K562 (cell line): ENCODE measurements around the gene ABLIM1. TPM values are rescaled to one million over a fixed set of nuclear protein-coding genes. Genes with fewer than 3 reads are reported as not detected.

Experiments used
- ATAC-seq: fragments of 200-7000 bp; cut with Tn5 transposase; 3 replicates; pipeline ENCODE4 v1.9.1; 2020; ENCODE audit warnings: moderate library complexity
- BruUV-seq: library from RNA; stranded (reverse); fragments of 400-500 nt; replicated peaks from 2 replicates; lab custom pipeline; 2021; lab: Mats Ljungman, UMichigan
- CTCF ChIA-PET: fragments of 300-600 bp; formaldehyde crosslinking; extraction: SDS; loops from one replicate; lab custom pipeline; 2021; ENCODE audit warnings: low intra/inter-chr PET ratio; lab: Yijun Ruan, JAX
- POLR2A ChIA-PET: fragments of 300-600, 350-650 bp; sonication (Branson Sonifier 250); formaldehyde crosslinking; extraction: SDS; loops from one replicate; lab custom pipeline; 2021; ENCODE audit warnings: antibody characterized with exemption, inconsistent platforms; lab: Yijun Ruan, JAX
- DNase-seq, 4 experiments: peaks; one replicate each; pipeline versions ENCODE4 v3.0.0 to v3.0.0-alpha.2; 2011 to 2018; ENCODE audit warnings: low spot score in 3 of 4, mixed read lengths in 3 of 4; ENCODE audit errors: extremely low read depth in 1 of 4
- FAIRE-seq: peaks from 2 replicates; lab custom pipeline; 2011; peaks lifted over from hg19 to GRCh38; lab: Jason Lieb, UNC
- H2AFZ ChIP-seq: 2 replicates; pipeline ENCODE4 v1.6.0; 2011; ENCODE audit warnings: low read depth, low read length, control low read depth, inconsistent platforms
- H3K27ac ChIP-seq: fragments of 200-600 bp; 3 replicates; pipeline ENCODE4 v1.8.0; 2011; ENCODE audit warnings: low read depth, mild to moderate bottlenecking, control low read depth, inconsistent platforms, low read length, moderate library complexity, mixed read lengths; ENCODE audit errors: extremely low read depth
- H3K27me3 ChIP-seq, 2 experiments: fragments of 300-600 bp in 1 of 2; 2 replicates in 1 of 2; 3 replicates in 1 of 2; pipeline versions ENCODE4 v1.6.0 to v1.8.0; 2011; ENCODE audit warnings: inconsistent platforms in 2 of 2, low read length in 2 of 2, mild to moderate bottlenecking in 1 of 2, mixed read lengths in 1 of 2, moderate library complexity in 1 of 2; ENCODE audit not compliant: control insufficient read depth in 2 of 2, insufficient read depth in 2 of 2
- H3K36me3 ChIP-seq: fragments of 300-600 bp; 3 replicates; pipeline ENCODE4 v1.8.0; 2011; ENCODE audit warnings: mild to moderate bottlenecking, low read length, inconsistent platforms; ENCODE audit not compliant: control insufficient read depth, insufficient read depth
- H3K4me1 ChIP-seq, 2 experiments: fragments of 200-600 bp in 1 of 2; replicated peaks in 1 of 2; 2 replicates in 1 of 2; 3 replicates in 1 of 2; pipeline versions ENCODE4 v1.5.1 to v1.8.0; 2011; ENCODE audit warnings: inconsistent platforms in 2 of 2, low read length in 2 of 2, mild to moderate bottlenecking in 1 of 2, mixed read lengths in 1 of 2, moderate library complexity in 1 of 2; ENCODE audit not compliant: control insufficient read depth in 2 of 2, insufficient read depth in 2 of 2
- H3K4me2 ChIP-seq: 2 replicates; pipeline ENCODE4 v1.6.1; 2011; ENCODE audit warnings: low read length, control low read depth, inconsistent platforms, mixed read lengths; ENCODE audit not compliant: insufficient read depth
- H3K4me3 ChIP-seq: fragments of 200-600 bp; sonication (generic), shearing (Covaris generic); 2 replicates; pipeline ENCODE4 v1.5.1; 2016; ENCODE audit warnings: control low read depth, inconsistent platforms
- H3K79me2 ChIP-seq: fragments of 200-600 bp; 3 replicates; pipeline ENCODE4 v1.8.0; 2011; ENCODE audit warnings: low read length, inconsistent platforms; ENCODE audit not compliant: control insufficient read depth, insufficient read depth
- H3K9ac ChIP-seq, 2 experiments: 2 replicates each; pipeline versions ENCODE4 v1.6.0 to v1.6.1; 2011; ENCODE audit warnings: low read depth in 2 of 2, low read length in 2 of 2, control low read depth in 1 of 2, inconsistent platforms in 1 of 2, mild to moderate bottlenecking in 1 of 2, mixed read lengths in 1 of 2; ENCODE audit not compliant: insufficient read depth in 1 of 2
- H3K9me1 ChIP-seq: one replicate; pipeline ENCODE4 v1.6.0; 2011; ENCODE audit warnings: inconsistent platforms, mild to moderate bottlenecking, low read length, moderate library complexity; ENCODE audit not compliant: control insufficient read depth, insufficient read depth
- H3K9me3 ChIP-seq: replicated peaks from 2 replicates; pipeline ENCODE4 v1.5.1; 2011; ENCODE audit warnings: low read depth, low read length, inconsistent platforms; ENCODE audit not compliant: control insufficient read depth, insufficient read depth
- H4K20me1 ChIP-seq: replicated peaks from 2 replicates; pipeline ENCODE4 v1.6.1; 2011; ENCODE audit warnings: low read length, inconsistent platforms, mixed read lengths; ENCODE audit not compliant: control insufficient read depth, insufficient read depth
- EHMT2 ChIP-seq: fragments of 450-650 bp; IDR thresholded peaks from 2 replicates; pipeline ENCODE4 v1.6.1; 2018; ENCODE audit warnings: antibody characterized with exemption
- ETV1 ChIP-seq: fragments of 450-650 bp; conservative IDR thresholded peaks from 2 replicates; pipeline ENCODE4 v1.6.1; 2016; ENCODE audit warnings: missing genetic modification characterization, control low read depth, low read depth, missing compliant biosample characterization
- JUN ChIP-seq, 2 experiments: sonication (generic) in 1 of 2; formaldehyde crosslinking in 1 of 2; IDR thresholded peaks; 2 replicates each; pipeline versions ENCODE4 v1.6.1 to v1.8.0; 2012 to 2022; ENCODE audit warnings: borderline replicate concordance in 2 of 2, mild to moderate bottlenecking in 2 of 2, improper control_type of control experiment in 1 of 2, low read depth in 1 of 2, low read length in 1 of 2, missing genetic modification reagents in 1 of 2
- NR3C1 ChIP-seq: sonication (generic); formaldehyde crosslinking; IDR thresholded peaks from 2 replicates; pipeline ENCODE4 v1.8.1; 2022; ENCODE audit warnings: missing genetic modification reagents
- SMARCA4 ChIP-seq: fragments of 450-650 bp; IDR thresholded peaks from 2 replicates; pipeline ENCODE4 v1.6.1; 2016
- SRSF3 ChIP-seq: fragments of 200-400 bp; formaldehyde crosslinking; IDR thresholded peaks from 2 replicates; pipeline ENCODE4 v1.6.1; 2016; ENCODE audit warnings: mild to moderate bottlenecking, low read length, moderate library complexity; ENCODE audit not compliant: insufficient read depth
- TCF7L2 ChIP-seq: fragments of 150-350 bp; IDR thresholded peaks from 2 replicates; pipeline ENCODE4 v1.6.1; 2016; ENCODE audit warnings: low read depth, mild to moderate bottlenecking, low read length, moderate library complexity
- ZNF174 ChIP-seq: fragments of 250-450 bp; sonication (Bioruptor Pico); IDR thresholded peaks from 2 replicates; pipeline ENCODE4 v1.4.0; 2020; ENCODE audit warnings: mild to moderate bottlenecking
- WGBS: fragments of 100-300 bp; shearing (Covaris generic); methylation state at CpG from one replicate; pipeline ENCODE4 v1.1.6; 2016; ENCODE audit warnings: low coverage, mixed read lengths; ENCODE audit not compliant: insufficient coverage; ENCODE audit errors: missing lambda C conversion rate; 5-methylcytosine and 5-hydroxymethylcytosine counted together
- in situ Hi-C: fragments of 300-500 bp; cut with MboI; formaldehyde crosslinking; loops from 4 replicates; pipeline ENCODE4 v1.15.0; 2018; ENCODE audit warnings: inconsistent platforms, mixed read lengths
- intact Hi-C: fragments of 100-400 bp; cut with micrococcal nuclease; formaldehyde crosslinking; loops from 2 replicates; pipeline ENCODE4 v1.14.2; 2022
- polyA plus RNA-seq, 8 experiments: library from polyadenylated mRNA; depleted of rRNA in 4 of 8; stranded (reverse) in 5 of 8; unstranded in 3 of 8; fragments of >200 nt; fragmentation: Nextera tagmentation in 2 of 8; fragmentation: Illumina TruSeq in 1 of 8; extraction: Ambion mirVana in 2 of 8; extraction: Trizol in 1 of 8; gene quantifications; 2 replicates each; pipeline versions ENCODE4 v1.2.1 to v1.2.3, GENCODE V29; 2011 to 2014; ENCODE audit warnings: inconsistent platforms in 1 of 8, missing spikeins in 1 of 8
- total RNA-seq, 7 experiments: library from RNA; depleted of rRNA in 6 of 7; stranded (reverse); fragments of >200 nt in 6 of 7; fragmentation: Illumina TruSeq in 2 of 7; extraction: Trizol in 2 of 7; gene quantifications; 2 replicates each; pipeline versions ENCODE4 v1.2.1 to v1.2.3, GENCODE V29; 2011 to 2021; ENCODE audit warnings: low replicate concordance in 1 of 7
- TF ChIP-seq, protein P1 (sequence below): sonication (generic); formaldehyde crosslinking; IDR thresholded peaks from 2 replicates; pipeline ENCODE4 v1.5.0; 2020; ENCODE audit warnings: missing genetic modification reagents
- TF ChIP-seq, protein P2 (sequence below): fragments of 250-450 bp; sonication (Bioruptor Pico); IDR thresholded peaks from 2 replicates; pipeline ENCODE4 v1.5.0; 2020; ENCODE audit warnings: mild to moderate bottlenecking
- TF ChIP-seq, protein P3 (sequence below): fragments of 450-650 bp; IDR thresholded peaks from 2 replicates; pipeline ENCODE4 v1.6.1; 2016; ENCODE audit warnings: missing biosample characterization, missing genetic modification characterization
- TF ChIP-seq, protein P4 (sequence below): fragments of 250-450 bp; sonication (Bioruptor Pico); IDR thresholded peaks from 2 replicates; pipeline ENCODE4 v1.5.0; 2021; ENCODE audit warnings: mild to moderate bottlenecking, moderate library complexity
- TF ChIP-seq, protein P5 (sequence below): fragments of 200-400 bp; formaldehyde crosslinking; IDR thresholded peaks from 2 replicates; pipeline ENCODE4 v1.6.1; 2017; ENCODE audit warnings: mild to moderate bottlenecking, low read depth, low read length, moderate library complexity

The ABLIM1 gene
- total and polyA plus RNA-seq, 9 of the 15 experiments (the other 6 are each of a cell fraction or from before 2014, with no cell fraction given) = 0.07 to 0.49 (median 0.14) TPM; not detected in 6

DNA sequence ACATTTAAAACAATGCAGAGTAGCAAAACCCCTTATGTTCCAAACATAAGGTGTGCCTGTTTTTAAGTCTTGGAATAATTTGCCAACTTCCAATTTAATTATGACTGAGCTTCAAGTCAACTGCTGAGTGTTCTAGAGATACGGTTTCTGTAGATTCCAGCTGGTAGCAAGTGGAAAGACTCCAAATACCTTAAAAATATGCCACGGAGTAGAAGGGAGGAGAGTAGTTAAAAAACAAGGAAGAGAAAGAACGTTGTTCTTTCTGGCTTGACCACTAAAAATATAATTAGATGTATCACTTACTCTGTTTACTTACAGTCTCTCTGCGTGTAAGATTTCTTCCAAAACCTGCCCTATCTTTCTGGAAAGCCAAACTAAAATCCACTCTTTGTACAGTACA lies 24.5 kb upstream of the ABLIM1 start:
- no peaks in the 10 kb centered on the region for H4K20me1 ChIP-seq
- H3K36me3 ChIP-seq = no peaks in the 10 kb centered on the region
- no peaks in the 10 kb centered on the region for H3K79me2 ChIP-seq
- ATAC-seq = no peak
- no peak for DNase-seq
- H3K4me2 ChIP-seq = no peak overlapping the region
- no peak for FAIRE-seq
- H3K9me3 ChIP-seq = no peaks in the 10 kb centered on the region
- no peak overlapping the region for H3K4me3 ChIP-seq
- H3K27me3 ChIP-seq = no peaks in the 10 kb centered on the region
- H3K4me1 ChIP-seq = no peaks in the 10 kb centered on the region
- no peak overlapping the region for H3K9ac ChIP-seq
- POLR2A ChIA-PET = no interaction called here
- no peaks in the 10 kb centered on the region for H3K9me1 ChIP-seq
- intact Hi-C loops = no loop called here
- H2AFZ ChIP-seq = no peak overlapping the region
- in situ Hi-C loops = no loop called here
- TF ChIP-seq NR3C1 (CRISPR knock-in tag) (no peak), SMARCA4 (no peak), EHMT2 (no peak), ETV1 (tag) (no peak), ZNF174 (no peak), TCF7L2 (no peak), SRSF3 (no peak), JUN (IDR thresholded peaks at IDR 0.05; ENCODE audit: borderline replicate concordance, low read depth, low read length) (no peak), JUN (CRISPR knock-in tag; IDR thresholded peaks at IDR 0.05; ENCODE audit: borderline replicate concordance) (no peak)
- TF ChIP-seq, protein P1, sequence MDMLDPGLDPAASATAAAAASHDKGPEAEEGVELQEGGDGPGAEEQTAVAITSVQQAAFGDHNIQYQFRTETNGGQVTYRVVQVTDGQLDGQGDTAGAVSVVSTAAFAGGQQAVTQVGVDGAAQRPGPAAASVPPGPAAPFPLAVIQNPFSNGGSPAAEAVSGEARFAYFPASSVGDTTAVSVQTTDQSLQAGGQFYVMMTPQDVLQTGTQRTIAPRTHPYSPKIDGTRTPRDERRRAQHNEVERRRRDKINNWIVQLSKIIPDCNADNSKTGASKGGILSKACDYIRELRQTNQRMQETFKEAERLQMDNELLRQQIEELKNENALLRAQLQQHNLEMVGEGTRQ (CRISPR knock-in tag) = no peak
- TF ChIP-seq, protein P2, sequence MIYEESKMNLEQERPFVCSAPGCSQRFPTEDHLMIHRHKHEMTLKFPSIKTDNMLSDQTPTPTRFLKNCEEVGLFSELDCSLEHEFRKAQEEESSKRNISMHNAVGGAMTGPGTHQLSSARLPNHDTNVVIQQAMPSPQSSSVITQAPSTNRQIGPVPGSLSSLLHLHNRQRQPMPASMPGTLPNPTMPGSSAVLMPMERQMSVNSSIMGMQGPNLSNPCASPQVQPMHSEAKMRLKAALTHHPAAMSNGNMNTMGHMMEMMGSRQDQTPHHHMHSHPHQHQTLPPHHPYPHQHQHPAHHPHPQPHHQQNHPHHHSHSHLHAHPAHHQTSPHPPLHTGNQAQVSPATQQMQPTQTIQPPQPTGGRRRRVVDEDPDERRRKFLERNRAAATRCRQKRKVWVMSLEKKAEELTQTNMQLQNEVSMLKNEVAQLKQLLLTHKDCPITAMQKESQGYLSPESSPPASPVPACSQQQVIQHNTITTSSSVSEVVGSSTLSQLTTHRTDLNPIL (CRISPR knock-in tag) = no peak
- TF ChIP-seq, protein P3, sequence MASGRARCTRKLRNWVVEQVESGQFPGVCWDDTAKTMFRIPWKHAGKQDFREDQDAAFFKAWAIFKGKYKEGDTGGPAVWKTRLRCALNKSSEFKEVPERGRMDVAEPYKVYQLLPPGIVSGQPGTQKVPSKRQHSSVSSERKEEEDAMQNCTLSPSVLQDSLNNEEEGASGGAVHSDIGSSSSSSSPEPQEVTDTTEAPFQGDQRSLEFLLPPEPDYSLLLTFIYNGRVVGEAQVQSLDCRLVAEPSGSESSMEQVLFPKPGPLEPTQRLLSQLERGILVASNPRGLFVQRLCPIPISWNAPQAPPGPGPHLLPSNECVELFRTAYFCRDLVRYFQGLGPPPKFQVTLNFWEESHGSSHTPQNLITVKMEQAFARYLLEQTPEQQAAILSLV = no peak
- TF ChIP-seq, protein P4, sequence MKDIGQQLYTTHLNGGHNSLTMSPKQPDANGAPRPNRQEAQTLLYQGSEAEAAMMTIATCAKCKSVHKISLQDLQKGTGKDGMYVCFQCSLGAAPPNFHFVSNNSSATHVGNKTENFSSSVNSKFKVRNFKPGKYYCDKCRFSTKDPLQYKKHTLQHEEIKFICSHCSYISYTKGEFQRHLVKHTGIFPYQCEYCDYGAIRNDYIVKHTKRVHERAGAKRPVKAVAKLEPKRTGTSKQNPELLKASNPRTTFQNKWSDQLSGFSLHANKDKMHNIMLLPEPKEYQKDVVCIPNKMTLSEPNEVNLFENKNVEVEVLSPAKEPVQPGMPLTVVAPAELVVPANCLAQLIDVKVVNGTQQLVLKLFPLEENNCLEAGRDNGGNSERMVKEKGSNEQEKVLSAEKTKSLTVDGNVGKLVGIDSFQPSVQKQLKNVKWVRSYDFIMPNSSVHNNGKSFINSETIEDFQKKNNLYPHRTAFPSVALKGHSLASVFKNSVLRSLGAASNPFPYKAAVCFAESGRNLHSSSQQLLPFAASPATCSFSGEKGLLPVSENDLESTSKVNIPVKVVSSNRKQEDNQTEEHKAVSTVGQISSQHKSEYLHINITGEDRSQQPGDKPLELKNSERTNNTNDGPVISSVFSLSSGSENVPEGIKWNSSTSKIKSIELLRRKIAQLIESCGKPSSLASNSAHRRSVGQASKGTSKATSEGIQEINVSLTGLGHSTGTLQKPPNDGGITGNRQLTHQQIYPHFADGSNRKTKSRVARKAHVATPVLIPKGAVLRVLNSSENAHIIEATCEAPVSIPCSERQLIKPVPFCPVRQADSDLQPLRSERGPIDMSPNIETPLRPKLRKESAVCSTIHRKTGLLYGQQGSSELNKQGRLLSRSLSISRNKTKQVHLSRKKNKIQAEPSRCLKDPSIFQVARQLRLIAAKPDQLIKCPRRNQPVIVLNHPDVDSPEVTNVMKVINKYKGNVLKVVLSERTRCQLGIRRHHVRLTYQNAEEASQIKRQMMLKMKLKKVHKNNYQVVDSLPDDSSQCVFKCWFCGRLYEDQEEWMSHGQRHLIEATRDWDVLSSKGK (CRISPR knock-in tag) = no peak
- TF ChIP-seq, protein P5, sequence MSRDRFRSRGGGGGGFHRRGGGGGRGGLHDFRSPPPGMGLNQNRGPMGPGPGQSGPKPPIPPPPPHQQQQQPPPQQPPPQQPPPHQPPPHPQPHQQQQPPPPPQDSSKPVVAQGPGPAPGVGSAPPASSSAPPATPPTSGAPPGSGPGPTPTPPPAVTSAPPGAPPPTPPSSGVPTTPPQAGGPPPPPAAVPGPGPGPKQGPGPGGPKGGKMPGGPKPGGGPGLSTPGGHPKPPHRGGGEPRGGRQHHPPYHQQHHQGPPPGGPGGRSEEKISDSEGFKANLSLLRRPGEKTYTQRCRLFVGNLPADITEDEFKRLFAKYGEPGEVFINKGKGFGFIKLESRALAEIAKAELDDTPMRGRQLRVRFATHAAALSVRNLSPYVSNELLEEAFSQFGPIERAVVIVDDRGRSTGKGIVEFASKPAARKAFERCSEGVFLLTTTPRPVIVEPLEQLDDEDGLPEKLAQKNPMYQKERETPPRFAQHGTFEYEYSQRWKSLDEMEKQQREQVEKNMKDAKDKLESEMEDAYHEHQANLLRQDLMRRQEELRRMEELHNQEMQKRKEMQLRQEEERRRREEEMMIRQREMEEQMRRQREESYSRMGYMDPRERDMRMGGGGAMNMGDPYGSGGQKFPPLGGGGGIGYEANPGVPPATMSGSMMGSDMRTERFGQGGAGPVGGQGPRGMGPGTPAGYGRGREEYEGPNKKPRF = no peak
- TF ChIP-seq, all 486 proteins: peak for 0
- no peak overlapping the region for H3K27ac ChIP-seq
- CTCF ChIA-PET = no interaction called here
- BruUV-seq = no TSS peak
- 6% methylated on average over 3 of the region's 4 CpGs for WGBS
